Measurements from ENCODE around the gene IGSF3.

Gene IGSF3

DNA sequence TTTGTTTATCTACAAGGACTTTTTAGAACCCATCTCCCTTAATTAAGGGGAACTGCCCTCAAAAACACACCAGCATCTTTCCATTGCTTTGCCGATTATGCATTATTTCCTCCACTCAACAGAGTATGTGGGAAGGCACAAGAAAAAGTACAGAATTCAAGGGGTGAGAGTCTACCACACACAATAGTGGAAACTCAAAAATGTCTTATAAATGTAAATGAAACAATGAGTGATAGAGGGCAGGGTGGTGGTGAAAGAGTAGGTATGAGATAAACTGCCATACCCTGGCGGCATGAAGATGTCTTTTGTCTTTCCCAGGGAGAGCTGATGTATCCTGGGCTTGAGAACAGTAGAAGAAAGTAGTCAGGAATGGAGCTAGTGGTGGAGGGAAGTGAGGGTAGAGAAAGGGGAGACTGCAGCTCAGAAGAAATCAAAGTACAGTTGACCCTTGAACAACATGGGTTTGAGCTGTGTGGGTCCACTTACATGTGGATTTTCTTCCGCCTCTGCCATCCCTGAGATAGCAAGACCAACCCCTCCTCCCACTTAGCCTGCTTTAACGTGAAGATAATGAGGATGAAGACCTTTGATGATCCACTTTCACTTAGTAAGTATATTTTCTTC is 121.1 kb downstream of the IGSF3 start:
- DNase-seq, result no peak

DNA sequence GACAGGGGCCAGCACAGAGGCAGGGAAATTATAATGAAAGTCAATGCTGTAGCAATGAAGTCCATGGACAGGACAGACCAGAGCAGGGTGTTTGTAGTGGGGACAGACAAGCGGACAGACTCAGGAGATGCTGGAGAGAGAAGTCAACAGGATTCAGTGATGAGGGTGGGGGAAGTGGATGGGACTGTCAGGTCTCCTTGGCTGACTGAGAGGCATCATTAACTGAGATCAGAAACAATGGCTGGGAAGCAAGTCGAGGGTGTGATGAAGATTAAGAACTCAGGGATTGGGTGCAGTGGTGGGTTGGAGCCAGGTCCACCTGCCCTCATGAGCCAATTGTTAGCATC is 122.2 kb downstream of the IGSF3 start:
- no peak for DNase-seq

DNA sequence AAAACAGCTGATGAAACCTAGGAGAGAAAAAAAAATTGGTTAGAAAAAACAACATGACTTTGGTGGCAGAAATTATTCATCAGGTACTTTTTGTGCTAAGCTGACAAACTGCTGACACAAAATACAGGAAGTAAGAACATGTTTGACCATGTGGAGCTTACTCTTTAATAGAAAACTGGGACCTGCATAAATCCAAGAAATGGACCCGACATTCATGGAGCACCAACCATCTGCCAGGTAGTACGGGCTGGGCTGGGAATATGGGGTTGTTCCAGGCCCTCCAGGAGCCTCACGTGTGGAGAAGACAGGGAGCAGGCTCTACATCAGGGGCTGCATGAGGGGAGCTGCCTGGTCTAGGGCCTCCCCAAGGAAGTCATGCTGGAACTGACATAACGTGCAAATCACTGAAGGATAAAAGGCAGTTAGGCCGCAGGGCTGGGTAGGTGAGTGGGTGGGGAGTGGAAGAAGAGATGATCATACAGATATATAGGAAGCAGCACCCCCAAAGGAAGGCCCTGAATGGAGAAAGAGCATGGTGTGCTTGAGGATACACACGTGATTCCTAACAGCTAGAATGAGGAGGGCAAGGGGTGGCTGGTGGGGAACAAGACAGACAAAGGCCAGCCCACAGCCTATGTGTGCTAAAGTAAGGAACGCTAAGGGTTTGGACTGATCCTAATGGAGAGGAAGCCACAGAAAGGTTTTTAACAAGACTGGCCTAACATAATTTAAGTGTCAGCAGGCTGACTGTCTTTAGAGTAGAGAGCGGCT is 122.8 kb downstream of the IGSF3 start:
- no peak for DNase-seq

DNA sequence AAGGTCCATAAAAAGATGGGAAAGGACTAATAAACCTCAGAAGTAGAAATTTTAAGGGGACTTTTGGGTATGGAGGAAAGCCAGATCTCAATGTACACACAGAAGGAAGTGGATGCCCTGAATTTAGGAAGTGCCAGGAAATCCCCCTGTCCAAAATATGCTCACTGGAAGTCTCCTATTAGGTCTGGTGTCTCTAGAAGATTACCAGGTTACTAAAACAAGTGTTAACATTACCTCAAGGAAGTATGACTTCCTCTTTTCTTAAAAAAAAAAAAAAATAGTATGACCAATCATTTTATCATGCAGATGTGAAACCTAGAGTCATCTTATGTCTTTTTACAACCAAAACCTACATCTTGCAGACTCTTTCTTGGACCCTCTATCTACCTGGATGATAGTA is 127.4 kb downstream of the IGSF3 start:
- DNase-seq, result no peak

DNA sequence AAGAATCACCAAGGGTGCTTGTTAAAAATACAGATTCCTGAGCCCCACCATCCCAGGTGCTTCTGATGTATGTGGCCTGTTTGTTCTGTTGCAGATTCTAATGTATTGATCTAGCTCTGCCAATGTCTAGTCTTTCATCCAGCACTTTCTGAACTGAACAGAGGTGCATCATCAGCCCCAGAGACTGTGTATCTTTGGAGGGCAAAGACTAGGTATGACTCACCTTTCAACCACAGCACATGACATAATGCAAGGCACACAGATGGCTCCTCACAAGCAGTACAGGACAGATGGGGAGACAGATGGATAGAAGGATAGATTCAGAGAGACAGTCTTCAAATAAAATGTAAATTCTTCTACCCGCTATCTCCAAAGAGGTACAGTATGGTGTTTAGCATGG is 129.0 kb downstream of the IGSF3 start:
- DNase-seq, result no peak

DNA sequence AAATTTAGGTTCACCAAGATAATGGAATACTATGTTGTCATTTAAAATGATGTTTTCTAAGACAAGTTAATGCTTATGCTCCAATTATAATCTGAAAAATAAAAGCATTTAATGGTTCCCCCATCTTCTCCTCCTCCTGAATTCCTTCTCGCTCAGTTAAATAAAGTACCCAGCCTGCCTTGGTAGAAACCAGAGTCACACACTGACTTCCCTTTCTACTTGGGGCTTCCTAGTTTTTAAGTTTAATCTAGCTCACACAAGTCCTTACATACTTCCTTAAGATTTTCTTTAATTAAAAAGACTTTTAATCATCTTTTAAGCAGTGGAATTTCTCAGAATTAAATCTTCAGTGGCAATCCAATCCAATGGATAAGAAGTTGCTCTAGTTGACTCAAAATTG is 129.6 kb downstream of the IGSF3 start:
- DNase-seq, result no peak

DNA sequence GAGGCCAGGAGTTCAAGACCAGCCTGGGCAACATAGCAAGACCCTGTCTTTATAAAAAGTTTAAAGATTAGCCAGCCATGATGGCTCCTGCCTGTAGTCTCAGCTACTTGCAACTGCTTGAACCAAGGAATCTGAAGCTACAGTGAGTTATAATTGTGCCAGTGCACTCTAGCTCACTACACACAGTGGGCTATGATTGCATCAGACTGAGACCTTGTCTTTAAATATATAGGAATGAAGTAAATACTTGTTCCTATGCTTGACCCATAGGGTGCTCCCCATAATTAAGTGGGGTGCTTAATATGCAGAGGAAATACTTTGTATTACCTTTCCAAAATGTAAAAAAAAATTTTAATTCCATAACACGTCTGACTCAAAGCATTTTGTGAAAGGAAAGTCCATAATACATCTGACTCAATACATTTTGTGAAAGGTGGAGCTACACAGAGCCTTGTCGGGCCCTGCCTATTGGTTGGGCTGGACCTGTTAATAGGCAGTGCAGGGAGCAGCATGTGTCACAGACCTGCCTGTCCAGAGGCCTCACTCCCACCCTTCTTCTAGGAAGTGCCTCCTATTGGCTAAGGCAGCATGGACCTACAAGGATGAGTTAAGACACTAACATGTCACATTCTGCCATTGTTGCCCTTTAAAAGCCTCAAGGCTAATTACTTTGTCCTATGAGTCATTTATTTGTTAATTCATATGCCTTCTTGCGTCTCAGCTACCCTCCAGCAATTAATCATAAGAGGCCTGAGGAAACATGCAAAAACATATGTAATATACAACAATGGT is 130.3 kb downstream of the IGSF3 start:
- no peak for DNase-seq

DNA sequence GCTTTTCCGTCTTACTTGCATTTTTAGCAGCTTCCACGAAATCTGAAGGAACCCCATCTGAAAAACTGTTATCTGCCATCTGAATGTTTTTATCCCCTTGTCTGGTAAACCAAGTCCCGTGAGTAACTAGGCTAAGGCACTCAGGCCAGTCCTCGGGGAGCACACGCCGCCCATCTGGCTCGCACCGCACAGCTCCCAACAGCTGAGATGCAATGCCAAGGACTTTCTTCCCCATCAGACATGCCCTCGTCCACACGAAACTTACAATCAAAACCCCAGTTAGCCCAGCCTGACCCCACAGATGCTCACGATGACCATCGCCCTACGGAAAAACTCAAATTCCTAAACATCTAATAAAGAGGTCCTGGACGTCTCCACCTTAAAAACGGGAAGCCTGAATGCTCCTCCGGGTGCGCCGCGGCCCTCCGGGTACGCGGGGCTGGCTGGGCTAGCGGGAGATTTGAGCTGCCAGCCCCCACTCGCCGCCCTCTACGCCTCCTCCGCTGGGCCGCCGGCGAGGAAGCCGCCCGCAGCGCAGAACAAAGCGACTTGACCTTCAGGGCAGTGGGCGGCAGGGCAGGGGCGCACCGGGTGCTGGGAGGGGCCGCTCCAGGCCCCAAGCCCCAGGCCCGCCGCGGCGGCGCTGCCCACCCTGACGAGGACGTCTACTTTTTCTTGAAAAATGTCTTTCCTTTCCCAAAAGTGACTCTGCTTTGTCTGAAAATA is 133.4 kb downstream of the IGSF3 start:
- DNase-seq, result no peak

DNA sequence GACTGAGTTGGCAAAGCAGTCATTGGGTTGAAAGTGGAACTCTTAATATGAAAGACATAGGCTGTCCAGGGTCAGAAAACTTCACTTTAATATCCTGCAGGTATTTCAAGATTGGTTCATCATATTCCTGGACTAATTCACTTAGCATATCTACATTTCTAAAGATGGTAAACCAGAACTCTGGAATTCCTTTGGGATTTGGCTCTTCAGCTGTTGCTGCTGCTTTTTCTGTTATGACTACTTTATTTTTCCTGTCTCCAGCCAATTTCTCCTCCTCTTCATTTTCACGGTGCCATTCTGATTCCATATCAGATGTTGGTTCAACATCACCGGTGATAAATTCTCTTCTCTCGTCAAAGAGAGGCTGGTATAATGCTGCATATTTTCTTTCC is 134.1 kb downstream of the IGSF3 start:
- no peak for DNase-seq

DNA sequence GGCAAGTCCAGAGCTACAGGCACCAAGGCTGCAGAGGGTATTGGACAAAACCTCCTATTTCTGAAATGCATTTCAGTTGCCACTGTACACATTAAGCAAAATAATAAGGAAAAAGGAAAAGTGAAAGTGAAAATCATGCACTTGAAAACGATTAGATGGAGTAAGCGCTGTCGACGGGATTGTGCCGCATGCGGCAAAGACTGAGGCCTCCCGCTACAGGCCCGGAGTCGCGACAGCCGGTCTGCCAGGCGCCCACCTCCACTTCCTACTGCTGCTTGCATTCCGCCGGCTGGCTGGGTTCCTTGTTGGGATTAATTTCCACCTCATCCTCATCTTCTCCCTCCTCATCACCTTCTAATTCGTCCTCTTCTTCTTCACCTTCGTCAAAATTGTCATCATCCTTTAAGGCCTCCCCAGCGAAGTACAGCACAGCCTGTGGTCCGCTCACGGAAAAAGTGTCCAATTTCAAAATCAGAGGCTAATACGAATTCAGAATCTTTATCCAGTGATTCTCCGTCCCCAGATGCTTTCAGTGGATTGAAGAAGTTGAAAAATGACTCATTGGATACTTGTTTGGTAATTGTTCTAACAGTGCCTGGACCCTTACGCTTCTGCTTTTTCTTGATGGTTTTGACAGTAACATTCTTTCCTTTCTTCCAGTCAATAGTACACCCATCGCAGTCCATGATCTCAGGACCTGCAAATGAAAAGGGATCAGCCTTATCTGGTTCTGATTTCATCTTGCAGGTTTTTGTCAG is 134.7 kb downstream of the IGSF3 start:
- DNase-seq, result no peak

DNA sequence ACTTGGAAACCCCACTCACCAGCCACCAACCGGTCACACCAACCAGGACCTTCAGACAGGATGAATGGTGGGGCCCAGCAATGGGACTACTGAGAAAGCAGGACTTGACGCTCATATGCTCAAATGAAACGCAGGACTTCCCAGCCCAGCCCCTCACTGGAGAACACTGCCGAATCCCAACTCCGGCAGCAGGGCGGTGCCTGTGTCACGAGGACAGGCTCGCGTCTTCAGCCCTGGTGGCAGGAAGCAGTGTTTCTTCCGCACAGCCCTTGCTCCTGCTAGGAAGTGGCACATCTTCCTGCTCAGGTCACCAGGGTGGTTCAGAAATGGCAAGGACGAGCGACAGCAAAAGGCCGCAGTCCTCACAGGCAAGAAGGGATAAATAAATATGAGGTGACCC is 135.6 kb downstream of the IGSF3 start:
- DNase-seq, result no peak

DNA sequence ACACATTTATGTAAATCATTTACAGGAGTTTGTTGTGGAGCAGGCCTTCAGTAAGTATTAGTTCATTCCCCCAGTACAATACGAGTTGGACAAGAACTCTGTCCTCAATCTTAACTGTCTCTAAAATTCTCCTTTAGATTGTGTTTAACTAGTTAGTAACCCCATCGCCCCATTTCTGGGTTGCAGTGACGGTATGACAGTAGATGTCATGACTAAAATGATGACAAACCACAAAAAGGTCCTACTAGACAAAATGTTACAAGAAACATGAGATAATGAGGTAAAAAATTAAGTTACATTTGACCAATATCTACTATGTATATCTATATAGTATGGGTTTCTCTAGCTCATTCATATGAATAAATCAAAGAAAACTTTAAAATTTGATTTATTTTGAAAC is 137.9 kb downstream of the IGSF3 start:
- DNase-seq, result no peak

DNA sequence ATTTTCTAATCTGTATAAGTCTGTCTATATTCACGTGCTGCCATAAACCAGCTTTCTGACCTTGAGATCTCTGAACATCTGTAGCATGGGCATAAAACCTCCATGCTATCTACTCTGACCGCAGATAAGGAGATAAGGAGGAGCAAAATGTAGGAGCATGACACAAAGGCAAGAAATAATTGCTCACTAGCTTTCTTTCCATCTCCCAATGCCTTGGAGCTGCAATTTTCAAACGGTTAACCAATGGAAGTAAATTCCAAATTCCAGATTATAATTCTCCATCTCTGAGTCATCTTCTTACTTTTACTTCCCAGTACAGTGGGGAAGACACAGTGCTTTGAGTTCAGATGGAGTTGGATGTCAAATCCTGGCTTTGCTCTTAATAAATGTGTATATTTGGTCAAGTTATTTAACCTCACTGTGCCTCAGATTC is 138.3 kb downstream of the IGSF3 start:
- no peak for DNase-seq

DNA sequence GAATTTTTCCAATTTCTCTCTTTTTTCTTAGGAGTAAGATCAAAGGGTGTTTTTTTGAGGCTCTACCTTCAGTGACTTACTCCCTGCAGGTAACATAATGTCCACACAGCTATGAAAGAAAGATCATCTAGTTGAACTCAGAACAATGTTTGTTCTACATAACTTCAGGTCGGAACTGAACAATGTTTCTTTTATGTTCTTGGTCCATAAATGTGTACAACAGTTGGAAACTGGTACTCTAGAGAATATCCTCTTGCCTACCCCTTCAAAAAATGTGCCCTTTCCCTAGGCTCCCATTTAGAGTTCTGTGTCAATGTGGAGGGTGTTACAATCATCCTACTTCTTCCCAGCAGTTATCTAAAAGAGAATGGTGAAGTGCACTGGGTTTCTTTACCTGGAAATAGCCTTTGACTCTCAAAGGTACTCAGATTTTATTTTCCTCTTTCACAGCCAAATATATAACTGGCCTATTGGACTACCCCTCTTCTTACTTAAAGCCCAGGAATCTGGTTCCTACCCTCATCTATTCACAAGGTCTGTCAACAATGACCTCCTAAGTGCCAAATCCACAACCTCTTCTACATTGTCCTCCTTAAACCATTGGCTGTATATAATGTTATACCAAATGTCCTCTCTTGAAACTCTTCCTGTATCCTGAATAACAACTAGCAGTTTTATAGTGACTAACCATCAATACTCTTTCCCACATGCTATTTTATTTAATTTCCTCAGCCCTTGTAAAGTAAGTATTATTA is 139.0 kb downstream of the IGSF3 start:
- DNase-seq, result no peak

DNA sequence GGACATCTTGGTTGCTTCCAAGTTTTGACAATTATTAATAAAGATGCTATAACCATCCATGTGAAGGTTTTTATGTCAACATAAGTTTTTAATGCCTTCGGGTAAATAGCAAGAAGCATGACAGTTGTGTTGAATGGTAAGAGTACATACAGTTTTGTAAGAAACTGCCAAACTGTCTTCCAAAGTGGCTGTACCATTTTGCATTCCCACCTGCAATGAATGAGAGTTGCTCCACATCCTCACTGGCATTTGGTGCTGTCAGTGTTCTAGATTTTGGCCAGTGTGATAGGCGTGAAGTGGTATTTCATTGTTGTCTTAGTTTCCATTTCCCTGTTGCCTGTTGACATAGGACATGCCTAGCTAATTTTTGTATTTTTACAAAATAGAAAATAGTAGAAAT is 142.1 kb downstream of the IGSF3 start:
- no peak for DNase-seq

Measured in right forelimb (tissue), 1 donor.